PC-9 (cell line): ENCODE results near the gene CCDC107. TPM values are rescaled to one million over a fixed set of nuclear protein-coding genes. Genes with fewer than 3 reads are reported as not detected.
A peak's percentile ranks its signal among the peaks of the same experiment; 100 is the strongest.

Experiments
- BruUV-seq: library from RNA; stranded (reverse); fragments of 400-500 nt; replicated peaks from 2 replicates; lab custom pipeline; 2021; lab: Mats Ljungman, UMichigan
- CTCF ChIA-PET: fragments of 300-600 bp; sonication (Branson Sonifier 250); formaldehyde crosslinking; loops from one replicate; lab custom pipeline; 2022; ENCODE audit warnings: antibody characterized with exemption; lab: Charles Lee
- POLR2A ChIA-PET: fragments of 300-600 bp; sonication (Branson Sonifier 250); formaldehyde crosslinking; loops from one replicate; lab custom pipeline; 2022; ENCODE audit warnings: antibody characterized with exemption; ENCODE audit not compliant: unreplicated experiment; lab: Charles Lee
- DNase-seq, 2 experiments: peaks; one replicate each; pipeline versions ENCODE4 v3.0.0 to v3.0.0-alpha.2; 2015 to 2022; ENCODE audit warnings: mixed read lengths in 1 of 2
- H2AFZ ChIP-seq: fragments of 200-600 bp; sonication (generic); 2 replicates; pipeline ENCODE4 v1.8.1; 2017; ENCODE audit warnings: antibody characterized with exemption
- H3F3A ChIP-seq: fragments of 200-600 bp; sonication (generic); 2 replicates; pipeline ENCODE4 v1.8.1; 2017; ENCODE audit warnings: antibody characterized with exemption, mild to moderate bottlenecking, low read depth; ENCODE audit not compliant: insufficient read depth
- H3K27ac ChIP-seq: fragments of 200-600 bp; sonication (generic); 2 replicates; pipeline ENCODE4 v1.6.1; 2016; ENCODE audit warnings: mixed run types
- H3K27me3 ChIP-seq: fragments of 200-600 bp; sonication (generic); 2 replicates; pipeline ENCODE4 v1.6.1; 2016; ENCODE audit warnings: low read depth, mixed run types; ENCODE audit not compliant: insufficient read depth
- H3K36me3 ChIP-seq: fragments of 200-600 bp; sonication (generic); 2 replicates; pipeline ENCODE4 v1.6.1; 2016; ENCODE audit warnings: low read depth, mixed run types
- H3K4me1 ChIP-seq: fragments of 200-600 bp; sonication (generic); replicated peaks from 2 replicates; pipeline ENCODE4 v1.6.1; 2016; ENCODE audit warnings: mixed run types; ENCODE audit not compliant: insufficient read depth
- H3K4me2 ChIP-seq: fragments of 200-600 bp; sonication (generic); 2 replicates; pipeline ENCODE4 v1.6.1; 2017; ENCODE audit warnings: mixed run types
- H3K4me3 ChIP-seq: fragments of 200-600 bp; sonication (generic); 2 replicates; pipeline ENCODE4 v1.6.1; 2016; ENCODE audit warnings: mixed run types
- H3K79me2 ChIP-seq: fragments of 200-600 bp; sonication (generic); 2 replicates; pipeline ENCODE4 v1.6.1; 2017; ENCODE audit warnings: low read depth, mixed run types
- H3K9me2 ChIP-seq: fragments of 200-600 bp; sonication (generic); 2 replicates; pipeline ENCODE4 v1.8.1; 2017; ENCODE audit warnings: mild to moderate bottlenecking; ENCODE audit not compliant: insufficient read depth
- H3K9me3 ChIP-seq: fragments of 200-600 bp; sonication (generic); 2 replicates; pipeline ENCODE4 v1.8.1; 2016; ENCODE audit warnings: low read depth; ENCODE audit not compliant: insufficient read depth
- H4K20me1 ChIP-seq: fragments of 200-600 bp; sonication (generic); 2 replicates; pipeline ENCODE4 v1.8.1; 2017; ENCODE audit not compliant: insufficient read depth
- CTCF ChIP-seq: fragments of 200-600 bp; sonication (generic); conservative IDR thresholded peaks from 2 replicates; pipeline ENCODE4 v1.6.1; 2017; ENCODE audit warnings: mixed run types, antibody characterized with exemption, mild to moderate bottlenecking, moderate library complexity
- EZH2 ChIP-seq: fragments of 200-600 bp; sonication (generic); IDR thresholded peaks from 2 replicates; pipeline ENCODE4 v1.8.0; 2017; ENCODE audit warnings: antibody characterized with exemption, low read depth
- intact Hi-C: fragments of 100-400 bp; cut with micrococcal nuclease; formaldehyde crosslinking; loops from one replicate; pipeline ENCODE4 v1.10.0; 2022; ENCODE audit not compliant: unreplicated experiment
- total RNA-seq: library from RNA; stranded (reverse); gene quantifications from 2 replicates; pipeline ENCODE4 v1.2.3, GENCODE V29; 2021

CCDC107 gene
- total RNA-seq, 1 experiment from 2014 or later, result 6.9 TPM

GRCh38 chr9:35687972-35688557 lies 30.0 kb downstream of the CCDC107 start:
- intact Hi-C loops, result no loop called here
- no TSS peak for BruUV-seq
- no peaks in the 10 kb centered on the region for H4K20me1 ChIP-seq
- no peaks in the 10 kb centered on the region for H3K36me3 ChIP-seq
- no peak for DNase-seq
- ChIA-PET CTCF (no interaction called here), POLR2A (interaction anchor here (0.6 kb wide), 1 partner anchor 9 kb away, joined by 4 read pairs; no protein-coding TSS in a partner anchor)
- H3K9me2 ChIP-seq, result no peaks in the 10 kb centered on the region
- peak overlapping the region; percentile 74 for H3K4me2 ChIP-seq
- H3K4me1 ChIP-seq, result peaks cover 21% of the 10 kb centered on the region
- TF ChIP-seq CTCF (no peak), EZH2 (no peak)
- no peaks in the 10 kb centered on the region for H3K79me2 ChIP-seq
- no peak overlapping the region for H2AFZ ChIP-seq
- H3K27ac ChIP-seq, result 0 out of 2 replicates have a peak overlapping the region, but pooled peaks have one; percentile 75
- no peaks in the 10 kb centered on the region for H3K9me3 ChIP-seq
- H3K27me3 ChIP-seq, result no peaks in the 10 kb centered on the region
- H3K4me3 ChIP-seq, result no peak overlapping the region
- peaks cover 14% of the 10 kb centered on the region; the same call in 1 of the 2 replicates for H3F3A ChIP-seq

GRCh38 chr9:35688558-35689541 lies 30.8 kb downstream of the CCDC107 start:
- Histone ChIP-seq H3K27ac (peak overlapping the region; percentile 75), H4K20me1 (no peaks in the 10 kb centered on the region), H3K4me1 (peaks cover 21% of the 10 kb centered on the region), H3F3A (peaks cover 14% of the 10 kb centered on the region; the same call in 1 of the 2 replicates), H3K79me2 (no peaks in the 10 kb centered on the region), H3K9me2 (no peaks in the 10 kb centered on the region), H3K36me3 (no peaks in the 10 kb centered on the region), H3K27me3 (no peaks in the 10 kb centered on the region), H3K4me3 (peak overlapping the region; percentile 33; the same call in 1 of the 2 replicates), H2AFZ (no peak overlapping the region), H3K9me3 (no peaks in the 10 kb centered on the region), H3K4me2 (peak overlapping the region; percentile 74)
- TF ChIP-seq CTCF (no peak), EZH2 (no peak)
- ChIA-PET POLR2A (interaction anchor here (0.6 kb wide), 1 partner anchor 8 kb away, joined by 4 read pairs; no protein-coding TSS in a partner anchor), CTCF (interaction anchor here (0.6 to 0.7 kb wide), 2 partner anchors 31 to 123 kb away, joined by 3 to 6 read pairs; partner anchors contain the start of genes RMRP and SPAG8)
- peak in 1 of 2 experiments; percentile 77 for DNase-seq
- no TSS peak for BruUV-seq
- intact Hi-C loops, result no loop called here
